ENCODE measurements around the gene ASGR2. TPM values are rescaled to one million over a fixed set of nuclear protein-coding genes. Genes with fewer than 3 reads are reported as not detected.
A peak's percentile ranks its signal among the peaks of the same experiment; 100 is the strongest.

ASGR2 gene
- total RNA-seq, 3 donors from 2014 or later, result 0.25 TPM; not detected in 2

GRCh38 chr17:7077911-7078546 is 36.6 kb downstream of the ASGR2 start:
- no peaks in the 10 kb centered on the region for H3K27me3 Mint-ChIP-seq (ENCODE audit: low read depth)
- H3K4me3 Mint-ChIP-seq, result no peak overlapping the region
- ATAC-seq, result no peak
- no peaks in the 10 kb centered on the region for H3K9me3 Mint-ChIP-seq
- no peaks in the 10 kb centered on the region for H3K36me3 Mint-ChIP-seq (ENCODE audit: insufficient read depth)
- no peak for DNase-seq
- H3K4me1 Mint-ChIP-seq (ENCODE audit: low read depth), result peaks cover 20% of the 10 kb centered on the region

GRCh38 chr17:7074931-7075330 is 39.7 kb downstream of the ASGR2 start:
- Mint-ChIP-seq H3K27me3 (ENCODE audit: low read depth) (no peaks in the 10 kb centered on the region), H3K4me3 (no peak overlapping the region), H3K4me1 (ENCODE audit: low read depth) (no peaks in the 10 kb centered on the region), H3K36me3 (ENCODE audit: insufficient read depth) (no peaks in the 10 kb centered on the region), H3K9me3 (no peaks in the 10 kb centered on the region)
- no peak for DNase-seq
- ATAC-seq, result no peak

GRCh38 chr17:7072406-7072805 is 42.2 kb downstream of the ASGR2 start:
- Mint-ChIP-seq H3K36me3 (ENCODE audit: insufficient read depth) (peaks cover 2% of the 10 kb centered on the region), H3K4me3 (no peak overlapping the region), H3K27me3 (ENCODE audit: low read depth) (no peaks in the 10 kb centered on the region), H3K4me1 (ENCODE audit: low read depth) (no peaks in the 10 kb centered on the region), H3K9me3 (peaks cover 14% of the 10 kb centered on the region)
- ATAC-seq (no peak), DNase-seq (no peak)

- Mint-ChIP-seq H3K27me3 (ENCODE audit: low read depth) (no peaks in the 10 kb centered on the region), H3K36me3 (ENCODE audit: insufficient read depth) (peaks cover 2% of the 10 kb centered on the region), H3K4me1 (ENCODE audit: low read depth) (no peaks in the 10 kb centered on the region), H3K9me3 (peaks cover 17% of the 10 kb centered on the region), H3K4me3 (no peak overlapping the region)
- no peak for ATAC-seq
- no peak for DNase-seq
Measured at GRCh38 chr17:7070712-7071111, 43.9 kb downstream of the ASGR2 start.

- Mint-ChIP-seq H3K36me3 (ENCODE audit: insufficient read depth) (peaks cover 2% of the 10 kb centered on the region), H3K4me1 (ENCODE audit: low read depth) (no peaks in the 10 kb centered on the region), H3K9me3 (peaks cover 17% of the 10 kb centered on the region), H3K27me3 (ENCODE audit: low read depth) (peaks cover 2% of the 10 kb centered on the region), H3K4me3 (no peak overlapping the region)
- DNase-seq (no peak), ATAC-seq (no peak)
Measured at GRCh38 chr17:7068268-7068667, 46.4 kb downstream of the ASGR2 start.

- ATAC-seq (no peak), DNase-seq (no peak)
- Mint-ChIP-seq H3K9me3 (peaks cover 17% of the 10 kb centered on the region), H3K36me3 (ENCODE audit: insufficient read depth) (peaks cover 2% of the 10 kb centered on the region), H3K27me3 (ENCODE audit: low read depth) (peaks cover 3% of the 10 kb centered on the region), H3K4me1 (ENCODE audit: low read depth) (no peaks in the 10 kb centered on the region), H3K4me3 (no peak overlapping the region)
Measured at GRCh38 chr17:7067198-7067597, 47.4 kb downstream of the ASGR2 start.

- peaks cover 6% of the 10 kb centered on the region for H3K27me3 Mint-ChIP-seq (ENCODE audit: low read depth)
- peaks cover 17% of the 10 kb centered on the region for H3K9me3 Mint-ChIP-seq
- DNase-seq (no peak), ATAC-seq (no peak)
- H3K4me3 Mint-ChIP-seq, result no peak overlapping the region
- H3K36me3 Mint-ChIP-seq (ENCODE audit: insufficient read depth), result peaks cover 2% of the 10 kb centered on the region
- H3K4me1 Mint-ChIP-seq (ENCODE audit: low read depth), result peaks cover 16% of the 10 kb centered on the region
Measured at GRCh38 chr17:7064261-7064660, 50.4 kb downstream of the ASGR2 start.

GRCh38 chr17:7063518-7064094 is 51.0 kb downstream of the ASGR2 start:
- peaks cover under 1% of the 10 kb centered on the region for H3K36me3 Mint-ChIP-seq (ENCODE audit: insufficient read depth)

GRCh38 chr17:7060165-7060891 is 54.3 kb downstream of the ASGR2 start:
- peaks cover 6% of the 10 kb centered on the region for H3K27me3 Mint-ChIP-seq (ENCODE audit: low read depth)
- no peaks in the 10 kb centered on the region for H3K9me3 Mint-ChIP-seq
- ATAC-seq, result peak; percentile 93 to 96
- peaks cover 23% of the 10 kb centered on the region for H3K4me1 Mint-ChIP-seq (ENCODE audit: low read depth)
- no peaks in the 10 kb centered on the region for H3K36me3 Mint-ChIP-seq (ENCODE audit: insufficient read depth)
- no peak for DNase-seq
- no peak overlapping the region for H3K4me3 Mint-ChIP-seq

More at GRCh38 chr17:7063518-7064094, 51.0 kb downstream of the ASGR2 start:
- DNase-seq (no peak), ATAC-seq (no peak)
- H3K9me3 Mint-ChIP-seq, result peaks cover 13% of the 10 kb centered on the region
- peaks cover 6% of the 10 kb centered on the region for H3K27me3 Mint-ChIP-seq (ENCODE audit: low read depth)
- H3K4me1 Mint-ChIP-seq (ENCODE audit: low read depth), result peaks cover 22% of the 10 kb centered on the region
- H3K4me3 Mint-ChIP-seq, result no peak overlapping the region

GRCh38 chr17:7058831-7059447 is 55.7 kb downstream of the ASGR2 start:
- DNase-seq, result no peak
- Mint-ChIP-seq H3K4me1 (ENCODE audit: low read depth) (peaks cover 23% of the 10 kb centered on the region), H3K9me3 (no peaks in the 10 kb centered on the region), H3K27me3 (ENCODE audit: low read depth) (peaks cover 4% of the 10 kb centered on the region), H3K4me3 (no peak overlapping the region), H3K36me3 (ENCODE audit: insufficient read depth) (no peaks in the 10 kb centered on the region)
- ATAC-seq, result no peak

GRCh38 chr17:7056386-7056785 is 58.2 kb downstream of the ASGR2 start:
- peaks cover 20% of the 10 kb centered on the region for H3K4me1 Mint-ChIP-seq (ENCODE audit: low read depth)

More at GRCh38 chr17:7056386-7056785, 58.2 kb downstream of the ASGR2 start:
- Mint-ChIP-seq H3K4me3 (no peak overlapping the region), H3K9me3 (no peaks in the 10 kb centered on the region), H3K27me3 (ENCODE audit: low read depth) (peaks cover 1% of the 10 kb centered on the region), H3K36me3 (ENCODE audit: insufficient read depth) (no peaks in the 10 kb centered on the region)
- DNase-seq (no peak), ATAC-seq (no peak)

Other genes starting within 250 kb of the ASGR2 start
- not detected for gene ALOX12, start 118.8 kb downstream of the ASGR2 start, total RNA-seq
- 100 to 1,000 TPM; 138 to 150 (median 139) TPM for gene RNASEK, start 102.2 kb downstream of the ASGR2 start, total RNA-seq
- gene BCL6B, start 91.8 kb downstream of the ASGR2 start, total RNA-seq, result under 1 TPM; 0.21 to 0.41 (median 0.25) TPM
- 1 to 10 TPM; 5.7 to 7.0 (median 6.7) TPM for gene SLC16A13, start 78.8 kb downstream of the ASGR2 start, total RNA-seq
- gene SLC16A11, start 70.7 kb downstream of the ASGR2 start, total RNA-seq, result 1 to 10 TPM in 2 of 3 donors, under 1 TPM in 1; 0.63 to 1.3 (median 1.1) TPM
- gene CLEC10A, start 34.6 kb downstream of the ASGR2 start, total RNA-seq, result not detected
- gene ASGR1, start 64.5 kb upstream of the ASGR2 start, total RNA-seq, result 1 to 10 TPM in 2 of 3 donors, under 1 TPM in 1; 0.63 to 1.3 (median 1.1) TPM
- 1 to 10 TPM; 4.2 to 6.5 (median 5.7) TPM for gene DLG4, start 105.0 kb upstream of the ASGR2 start, total RNA-seq
- gene ACADVL, start 105.1 kb upstream of the ASGR2 start, total RNA-seq, result 100 to 1,000 TPM; 161 to 222 (median 174) TPM
- 10 to 100 TPM; 62.9 to 65.3 (median 63.2) TPM for gene DVL2, start 119.7 kb upstream of the ASGR2 start, total RNA-seq
- 10 to 100 TPM; 42.6 to 47.6 (median 43.0) TPM for gene PHF23, start 124.6 kb upstream of the ASGR2 start, total RNA-seq
- gene GABARAP, start 127.6 kb upstream of the ASGR2 start, total RNA-seq, result 100 to 1,000 TPM; 114 to 136 (median 133) TPM
- 100 to 1,000 TPM; 190 to 210 (median 196) TPM for gene CTDNEP1, start 136.9 kb upstream of the ASGR2 start, total RNA-seq
- 100 to 1,000 TPM; 107 to 138 (median 117) TPM for gene ELP5, start 137.4 kb upstream of the ASGR2 start, total RNA-seq
- gene CLDN7, start 147.7 kb upstream of the ASGR2 start, total RNA-seq, result 1 to 10 TPM in 2 of 3 donors, under 1 TPM in 1; 0.65 to 1.8 (median 1.7) TPM
- under 1 TPM; 0.16 to 0.58 (median 0.24) TPM for gene SLC2A4, start 166.9 kb upstream of the ASGR2 start, total RNA-seq
- under 1 TPM in 1 of 3 donors, not detected in 2; 0.18 TPM for gene YBX2, start 179.8 kb upstream of the ASGR2 start, total RNA-seq
- 1,000 to 10,000 TPM; 1,821 to 1,965 (median 1,822) TPM for gene EIF5A, start 192.8 kb upstream of the ASGR2 start, total RNA-seq
- 10 to 100 TPM; 80.6 to 92.8 (median 87.1) TPM for gene GPS2, start 200.5 kb upstream of the ASGR2 start, total RNA-seq
- 10 to 100 TPM; 73.1 to 88.0 (median 82.4) TPM for gene NEURL4, start 214.5 kb upstream of the ASGR2 start, total RNA-seq
- 100 to 1,000 TPM; 119 to 126 (median 123) TPM for gene ACAP1, start 221.7 kb upstream of the ASGR2 start, total RNA-seq
- 1 to 10 TPM; 1.6 to 2.3 (median 1.6) TPM for gene KCTD11, start 237.3 kb upstream of the ASGR2 start, total RNA-seq
- gene TMEM95, start 240.3 kb upstream of the ASGR2 start, total RNA-seq, result not detected